ENCODE measurements around the gene TMEM14B. TPM values are rescaled to one million over a fixed set of nuclear protein-coding genes. Genes with fewer than 3 reads are reported as not detected.
A peak's percentile ranks its signal among the peaks of the same experiment; 100 is the strongest.
"Not testable (repeated sequence)": the region's sequence is repeated elsewhere in the genome, so short reads cannot be mapped to it uniquely, and the experiment has no call there.

The TMEM14B gene
- polyA plus RNA-seq (2013, experiment 1 of 2; ENCODE audit: insufficient read length): 73.7 TPM
- 86.5 TPM for polyA plus RNA-seq (2013, experiment 2 of 2; ENCODE audit: insufficient read length)

- peak; percentile 96 for DNase-seq
These were observed at the start of gene TMEM14B for GRCh38 chr6:10747251-10747972. TSS of gene TMEM14B (plus strand) at chr6:10747805. CDS start at chr6:10749246, 1,441 bp downstream.

- DNase-seq: no peak
These were observed 33.6 kb upstream of the TMEM14B start for GRCh38 chr6:10713962-10714361.

DNA sequence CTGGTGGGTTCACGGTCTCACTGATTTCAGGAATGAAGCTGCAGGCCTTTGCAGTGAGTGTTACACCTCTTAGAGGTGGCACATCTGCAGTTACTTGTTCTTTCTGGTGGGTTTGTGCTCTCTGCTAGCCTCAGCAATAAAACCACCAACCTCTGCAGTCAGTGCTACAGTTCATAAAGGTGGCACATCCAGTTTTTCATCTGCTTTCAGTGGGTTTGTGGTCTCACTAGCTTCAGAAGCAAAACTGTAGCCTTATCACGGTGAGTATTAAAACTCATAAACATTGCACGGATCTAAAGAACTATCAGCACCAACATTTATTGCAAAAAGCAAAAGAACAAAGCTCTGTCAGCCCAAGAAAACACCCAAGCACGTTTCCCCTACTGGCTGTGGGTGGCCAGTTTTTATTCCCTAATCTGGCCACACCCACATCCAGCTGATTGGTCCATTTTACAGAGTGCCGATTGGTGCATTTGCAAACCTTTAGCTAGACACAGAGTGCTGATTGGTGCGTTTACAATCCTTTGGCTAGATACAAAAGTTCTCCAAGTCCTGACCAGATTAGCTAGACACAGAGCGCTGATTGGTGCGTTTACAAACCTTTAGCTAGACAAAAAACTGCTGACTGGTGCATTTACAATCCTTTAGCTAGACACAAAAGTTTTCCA, 28.2 kb upstream of the TMEM14B start:
- peak; percentile 38 for DNase-seq

DNA sequence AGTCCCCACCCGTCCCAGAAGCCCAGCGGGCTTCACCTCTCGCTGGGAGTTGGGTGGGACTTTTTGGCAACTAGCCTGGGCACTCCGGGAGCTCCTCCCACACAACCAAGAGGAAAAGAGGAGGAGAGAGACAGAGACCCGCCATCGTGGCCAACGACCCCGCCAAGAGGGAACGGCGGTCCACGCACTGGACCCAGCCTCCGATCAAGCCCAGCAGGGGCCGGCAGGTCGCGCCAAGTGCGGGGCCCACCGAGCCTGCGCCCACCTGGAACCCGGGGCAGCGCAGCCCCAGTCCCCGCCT, 27.7 kb upstream of the TMEM14B start:
- no peak for DNase-seq

- DNase-seq: peak; percentile 22
These were observed 27.2 kb upstream of the TMEM14B start for GRCh38 chr6:10720265-10720959.

DNA sequence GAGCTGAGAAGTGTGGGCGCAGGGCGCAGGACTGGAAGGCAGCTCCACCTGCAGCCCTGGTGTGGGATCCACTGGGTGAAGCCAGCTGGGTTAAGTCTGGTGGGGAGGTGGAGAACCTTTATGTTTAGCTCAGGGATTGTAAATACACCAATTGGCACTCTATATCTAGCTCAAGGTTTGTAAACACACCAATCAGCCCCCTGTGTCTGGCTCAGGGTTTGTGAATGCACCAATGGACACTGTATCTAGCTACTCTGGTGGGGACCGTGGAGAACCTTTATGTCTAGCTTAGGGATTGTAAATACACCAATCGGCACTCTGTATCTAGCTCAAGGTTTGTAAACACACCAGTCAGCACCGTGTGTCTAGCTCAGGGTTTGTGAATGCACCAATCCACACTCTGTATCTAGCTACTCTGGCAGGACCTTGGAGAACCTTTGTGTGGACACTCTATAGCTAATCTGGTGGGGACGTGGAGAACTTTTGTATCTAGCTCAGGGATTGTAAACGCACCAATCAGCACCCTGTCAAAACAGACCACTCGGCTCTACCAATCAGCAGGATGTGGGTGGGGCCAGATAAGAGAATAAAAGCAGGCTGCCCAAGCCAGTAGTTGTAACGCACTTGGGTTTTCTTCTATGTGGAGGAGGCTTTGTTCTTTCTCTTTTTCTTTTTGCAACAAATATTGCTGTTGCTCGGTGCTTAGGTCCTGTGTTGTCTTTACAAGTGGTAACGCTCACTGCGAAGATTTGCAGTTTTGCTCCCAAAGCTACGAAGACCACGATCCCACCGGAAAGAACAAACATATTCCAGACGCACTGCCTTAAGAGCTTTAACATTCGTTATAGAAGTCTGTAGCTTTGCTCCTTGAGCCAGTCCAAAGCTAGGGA, 26.4 kb upstream of the TMEM14B start:
- DNase-seq: not testable (repeated sequence)

DNA sequence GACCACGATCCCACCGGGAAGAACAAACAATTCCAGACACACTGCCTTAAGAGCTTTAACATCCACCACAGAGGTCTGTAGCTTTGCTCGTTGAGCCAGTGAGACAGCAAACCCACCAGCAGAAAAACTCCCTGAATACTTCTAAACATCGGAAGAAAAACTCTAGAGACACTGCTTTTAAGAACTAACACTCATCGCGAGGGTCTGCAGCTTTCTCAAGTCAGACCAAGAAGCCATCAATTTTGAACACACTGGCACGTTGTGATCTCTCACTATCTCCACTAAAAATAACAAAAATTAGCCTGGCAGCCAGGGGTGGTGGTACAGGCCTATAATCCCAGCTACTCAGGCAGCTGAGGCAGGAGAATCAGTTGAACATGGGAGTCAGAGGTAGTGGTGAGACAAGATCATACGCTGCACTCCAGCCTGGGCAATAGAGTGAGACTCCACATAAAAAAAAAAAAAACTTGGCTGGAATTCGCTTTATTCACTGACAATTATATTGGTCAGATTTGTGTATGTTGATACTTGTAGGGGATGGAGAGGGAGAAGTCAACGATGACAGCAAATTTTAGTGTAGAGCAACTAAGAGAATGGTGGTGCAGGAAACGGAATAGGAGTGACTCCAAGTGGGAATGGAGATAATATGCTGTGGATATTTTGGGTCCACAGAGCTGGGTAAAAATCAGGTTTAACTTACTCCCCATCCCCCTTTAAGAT, 25.6 kb upstream of the TMEM14B start:
- DNase-seq: no peak

- DNase-seq: no peak
These were observed 25.1 kb upstream of the TMEM14B start for GRCh38 chr6:10722570-10722819.

- DNase-seq: peak; percentile 97
These were observed 24.6 kb upstream of the TMEM14B start, which contains the start of gene TMEM14C for GRCh38 chr6:10722820-10723566. TSS of gene TMEM14C (plus strand) at chr6:10723070. CDS start at chr6:10724614, 1,544 bp downstream.

DNA sequence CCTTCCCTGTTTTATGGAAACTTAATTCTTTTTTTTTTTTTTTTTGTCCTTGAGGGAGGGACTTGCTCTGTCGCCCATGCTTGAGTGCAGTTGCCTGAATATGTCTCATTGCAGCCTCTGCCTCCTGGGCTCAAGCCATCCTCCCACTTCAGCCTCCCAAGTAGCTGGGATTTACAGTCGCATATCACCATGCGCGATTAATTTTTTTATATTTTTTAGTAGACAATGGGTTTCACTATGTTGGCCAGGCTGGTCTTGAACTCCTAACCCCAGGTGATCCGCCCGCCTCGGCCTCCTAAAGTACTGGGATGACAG, 24.1 kb upstream of the TMEM14B start:
- peak; percentile 20 for DNase-seq

- no peak for DNase-seq
These were observed 22.6 kb upstream of the TMEM14B start for GRCh38 chr6:10725044-10725443.

GRCh38 chr6:10725716-10726115, 21.9 kb upstream of the TMEM14B start:
- no peak for DNase-seq

- no peak for DNase-seq
These were observed 17.4 kb upstream of the TMEM14B start for GRCh38 chr6:10730254-10730653.

DNA sequence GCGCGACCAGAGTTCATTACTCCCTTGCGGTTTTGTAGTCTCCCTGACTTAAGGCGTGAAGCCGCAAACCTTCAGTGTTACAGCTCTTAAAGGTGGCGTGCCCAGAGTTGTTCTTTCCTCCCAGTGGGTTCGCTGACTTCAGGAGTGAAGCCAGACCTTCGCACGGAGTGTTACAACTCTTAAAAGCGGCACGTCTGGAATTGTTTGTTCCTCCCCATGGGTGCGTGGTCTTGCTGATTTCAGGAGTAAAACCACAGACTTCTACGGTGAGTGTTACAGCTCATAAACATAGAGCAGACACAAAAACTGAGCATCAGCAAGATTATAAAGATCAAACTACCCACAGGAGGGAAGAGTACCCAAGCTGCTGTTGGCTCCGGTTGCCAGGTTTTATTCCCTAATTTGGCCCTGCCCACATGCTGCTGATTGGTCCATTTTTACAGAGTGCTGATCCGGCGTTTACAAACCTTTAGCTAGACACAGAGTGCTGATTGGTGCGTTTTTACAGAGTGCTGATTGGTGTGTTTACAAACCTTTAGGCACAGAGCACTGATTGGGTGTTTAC, 14.4 kb upstream of the TMEM14B start:
- DNase-seq: peak; percentile 63

DNA sequence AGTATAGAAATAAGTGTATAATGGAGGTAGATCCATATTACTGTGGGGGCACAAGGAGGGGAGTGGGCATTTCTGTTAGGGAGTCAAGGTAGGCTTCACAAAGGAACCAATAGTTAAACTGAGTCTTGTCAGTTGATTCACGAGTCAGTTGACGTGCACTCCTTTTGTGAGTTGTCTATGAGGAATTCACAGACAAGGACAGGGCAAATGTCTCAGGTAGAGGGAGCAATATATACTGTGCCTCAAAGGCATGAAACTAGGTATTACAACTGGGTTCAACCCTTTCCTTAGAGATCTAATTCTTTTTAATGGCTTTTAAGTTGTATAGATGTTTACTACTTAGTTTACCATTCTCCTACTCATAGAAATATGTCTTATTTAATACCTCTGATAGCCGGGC, 13.7 kb upstream of the TMEM14B start:
- DNase-seq: no peak

DNA sequence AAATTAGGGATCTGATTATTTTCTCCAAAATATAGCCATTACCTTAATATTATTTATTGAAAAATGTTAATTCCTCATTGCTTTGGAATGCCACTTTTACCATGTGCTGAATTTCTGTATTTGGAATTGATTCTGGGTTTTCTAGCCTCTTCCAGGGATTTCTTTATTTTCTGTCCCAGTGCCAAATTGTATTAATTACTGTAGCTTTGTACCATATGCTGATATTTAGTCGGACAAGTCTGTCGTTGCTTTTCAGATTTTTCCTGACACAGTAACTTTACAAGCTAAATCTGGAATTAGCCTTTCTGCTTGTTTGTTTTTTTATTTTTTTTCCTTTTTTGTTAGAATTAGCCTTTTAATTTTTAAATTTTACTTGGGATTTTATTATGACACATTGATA, 10.9 kb upstream of the TMEM14B start:
- no peak for DNase-seq

- no peak for DNase-seq
These were observed 7.5 kb upstream of the TMEM14B start for GRCh38 chr6:10740061-10740460.

DNA sequence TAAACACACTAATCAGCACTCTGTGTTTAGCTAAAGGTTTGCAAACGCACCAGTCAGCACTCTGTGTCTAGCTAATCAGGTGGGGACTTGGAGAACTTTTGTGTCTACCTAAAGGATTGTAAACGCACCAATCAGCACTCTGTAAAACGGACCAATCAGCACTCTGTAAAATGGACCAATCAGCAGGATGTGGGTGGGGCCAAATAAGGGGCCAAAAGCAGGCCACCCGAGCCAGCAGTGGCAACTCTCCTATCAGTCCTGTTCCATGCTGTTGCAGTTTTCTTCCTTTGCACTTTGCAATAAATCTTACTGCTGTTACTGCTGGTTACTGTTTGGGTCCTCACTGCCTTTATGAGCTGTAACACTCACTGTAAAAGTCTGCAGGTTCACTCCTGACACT, 6.0 kb upstream of the TMEM14B start:
- not testable (repeated sequence) for DNase-seq

GRCh38 chr6:10742251-10742650, 5.4 kb upstream of the TMEM14B start:
- no peak for DNase-seq

DNA sequence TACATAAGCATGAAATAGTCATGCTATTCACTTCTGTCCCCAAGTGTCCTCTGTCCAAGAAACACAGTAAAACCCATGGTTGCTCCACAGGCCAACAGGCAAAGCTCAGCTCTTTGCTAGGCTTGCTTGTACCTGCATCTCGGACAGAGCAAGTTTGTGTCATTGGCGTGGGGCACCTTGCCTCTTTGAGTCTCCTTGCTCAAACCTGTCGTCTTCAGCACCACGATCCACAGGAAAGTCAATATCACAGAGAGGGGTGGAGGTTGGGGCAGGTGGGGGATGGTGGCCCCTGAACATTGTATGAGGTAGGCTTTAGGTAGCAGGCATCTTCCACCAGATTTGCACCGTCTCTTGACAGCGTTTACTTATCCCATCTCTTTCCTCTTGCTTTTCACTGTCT, 4.1 kb upstream of the TMEM14B start:
- no peak for DNase-seq

DNA sequence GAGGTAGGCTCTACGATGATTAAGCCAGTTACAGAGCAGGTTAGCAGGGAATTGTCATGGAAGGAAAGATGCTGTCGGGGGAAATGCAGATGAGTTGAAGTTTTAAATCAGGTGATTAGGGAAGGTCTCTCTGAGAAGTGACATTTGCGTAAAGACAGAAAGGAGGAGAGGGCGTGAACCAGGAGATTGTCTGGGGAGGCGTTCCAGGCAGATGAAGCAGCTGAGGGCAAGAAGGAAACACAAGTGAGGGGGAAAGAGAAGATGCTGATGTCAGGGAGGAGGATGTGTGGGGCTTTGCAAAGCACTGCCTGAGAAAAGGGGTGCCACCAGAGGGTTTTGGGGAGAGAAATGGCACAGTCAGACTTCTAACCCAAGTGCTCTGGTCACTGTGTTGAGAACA, 2.5 kb upstream of the TMEM14B start:
- DNase-seq: no peak

Data from fibroblast of skin of scalp (primary cell).